ENCODE data around the gene AGAP3. TPM values are rescaled to one million over a fixed set of nuclear protein-coding genes. Genes with fewer than 3 reads are reported as not detected.
"Not testable (repeated sequence)": the region's sequence is repeated elsewhere in the genome, so short reads cannot be mapped to it uniquely, and the experiment has no call there.

Gene AGAP3
- total and polyA plus RNA-seq, 4 donors, result 75.9 to 194 (median 110) TPM

GRCh38 chr7:151040616-151041375, 45.5 kb upstream of the AGAP3 start:
- Histone ChIP-seq H3K9ac (ENCODE audit: insufficient read depth in 1 of 2, low read length in 2 of 2) (no peak overlapping the region), H3K27me3 (ENCODE audit: control insufficient read depth in 3 of 3, insufficient read depth in 3 of 3, low read length in 2 of 3) (no peaks in the 10 kb centered on the region), H3K4me1 (ENCODE audit: control insufficient read depth in 5 of 5, insufficient read depth in 5 of 5, low read length in 5 of 5) (peaks cover 0 to 8% (median 0%) of the 10 kb centered on the region in 5 donors), H3K9me3 (ENCODE audit: control insufficient read depth in 4 of 4, insufficient read depth in 3 of 4, low read length in 3 of 4) (peaks cover 0 to 2% (median 0%) of the 10 kb centered on the region in 4 donors), H3K4me3 (no peak overlapping the region), H3K27ac (ENCODE audit: low read depth in 1 of 2, low read length in 1 of 2) (no peak overlapping the region), H3K36me3 (ENCODE audit: control insufficient read depth in 4 of 4, insufficient read depth in 4 of 4, low read length in 4 of 4) (peaks cover 0 to 22% (median 2%) of the 10 kb centered on the region in 4 donors)
- ATAC-seq (ENCODE audit: insufficient read depth, low FRiP score), result no peak
- TF ChIP-seq CTCF (IDR thresholded peaks at IDR 0.05; ENCODE audit: control extremely low read depth, extremely low read depth), result no peak
- 94 to 95% methylated on average over 30 of the region's 30 CpGs for WGBS, 2 donors
- no peak for DNase-seq

- WGBS, 2 donors, result 89% methylated on average over 10 of the region's 10 CpGs
- Histone ChIP-seq H3K36me3 (ENCODE audit: control insufficient read depth in 4 of 4, insufficient read depth in 4 of 4, low read length in 4 of 4) (peaks cover 0 to 12% (median 3%) of the 10 kb centered on the region in 4 donors), H3K4me1 (ENCODE audit: control insufficient read depth in 5 of 5, insufficient read depth in 5 of 5, low read length in 5 of 5) (peaks cover 0 to 34% (median 7%) of the 10 kb centered on the region in 5 donors)
- DNase-seq; H3K4me3 ChIP-seq; H3K27me3 ChIP-seq (ENCODE audit: control insufficient read depth in 3 of 3, insufficient read depth in 3 of 3, low read length in 2 of 3); H3K9ac ChIP-seq (ENCODE audit: insufficient read depth in 1 of 2, low read length in 2 of 2); H3K27ac ChIP-seq (ENCODE audit: low read depth in 1 of 2, low read length in 1 of 2); H3K9me3 ChIP-seq (ENCODE audit: control insufficient read depth in 4 of 4, insufficient read depth in 3 of 4, low read length in 3 of 4); ATAC-seq (ENCODE audit: insufficient read depth, low FRiP score): not testable (repeated sequence)
Observed at GRCh38 chr7:151043449-151043848, 42.8 kb upstream of the AGAP3 start.

- 97% methylated on average over 20 of the region's 20 CpGs for WGBS, 2 donors
- no peak for ATAC-seq (ENCODE audit: insufficient read depth, low FRiP score)
- Histone ChIP-seq H3K4me3 (no peak overlapping the region), H3K27me3 (ENCODE audit: control insufficient read depth in 3 of 3, insufficient read depth in 3 of 3, low read length in 2 of 3) (no peaks in the 10 kb centered on the region), H3K36me3 (ENCODE audit: control insufficient read depth in 4 of 4, insufficient read depth in 4 of 4, low read length in 4 of 4) (peaks cover 0 to 12% (median 3%) of the 10 kb centered on the region in 4 donors), H3K27ac (ENCODE audit: low read depth in 1 of 2, low read length in 1 of 2) (no peak overlapping the region), H3K4me1 (ENCODE audit: control insufficient read depth in 5 of 5, insufficient read depth in 5 of 5, low read length in 5 of 5) (peaks cover 0 to 34% (median 3%) of the 10 kb centered on the region in 5 donors), H3K9me3 (ENCODE audit: control insufficient read depth in 4 of 4, insufficient read depth in 3 of 4, low read length in 3 of 4) (peaks cover 0 to 2% (median 0%) of the 10 kb centered on the region in 4 donors), H3K9ac (ENCODE audit: insufficient read depth in 1 of 2, low read length in 2 of 2) (no peak overlapping the region)
- DNase-seq, result no peak
- TF ChIP-seq CTCF (IDR thresholded peaks at IDR 0.05; ENCODE audit: control extremely low read depth, extremely low read depth), result no peak
Observed at GRCh38 chr7:151043959-151044358, 42.3 kb upstream of the AGAP3 start.

- DNase-seq, result no peak
- Histone ChIP-seq H3K27me3 (ENCODE audit: control insufficient read depth in 3 of 3, insufficient read depth in 3 of 3, low read length in 2 of 3) (no peaks in the 10 kb centered on the region), H3K9ac (ENCODE audit: insufficient read depth in 1 of 2, low read length in 2 of 2) (no peak overlapping the region), H3K4me3 (no peak overlapping the region), H3K4me1 (ENCODE audit: control insufficient read depth in 5 of 5, insufficient read depth in 5 of 5, low read length in 5 of 5) (peaks cover 0 to 26% (median 0%) of the 10 kb centered on the region in 5 donors), H3K36me3 (ENCODE audit: control insufficient read depth in 4 of 4, insufficient read depth in 4 of 4, low read length in 4 of 4) (peaks cover 0 to 12% (median 3%) of the 10 kb centered on the region in 4 donors), H3K27ac (ENCODE audit: low read depth in 1 of 2, low read length in 1 of 2) (no peak overlapping the region), H3K9me3 (ENCODE audit: control insufficient read depth in 4 of 4, insufficient read depth in 3 of 4, low read length in 3 of 4) (peaks cover 0 to 2% (median 0%) of the 10 kb centered on the region in 4 donors)
- no peak for ATAC-seq (ENCODE audit: insufficient read depth, low FRiP score)
- 91% methylated on average over 11 of the region's 11 CpGs for WGBS, 2 donors
- no peak for TF ChIP-seq CTCF (IDR thresholded peaks at IDR 0.05; ENCODE audit: control extremely low read depth, extremely low read depth)
Observed at GRCh38 chr7:151045262-151045661, 41.0 kb upstream of the AGAP3 start.
